Loucy (cell line): ENCODE measurements around the gene EMP1.

Experiments used
- H2AFZ ChIP-seq: fragments of 200-600 bp; sonication (generic); 2 replicates; pipeline ENCODE4 v1.6.0; 2016; ENCODE audit warnings: antibody characterized with exemption, mild to moderate bottlenecking, low read length, moderate library complexity
- H3F3A ChIP-seq: fragments of 200-600 bp; 2 replicates; pipeline ENCODE4 v1.6.0; 2016; ENCODE audit warnings: antibody characterized with exemption, low read depth, mild to moderate bottlenecking
- H3K27me3 ChIP-seq: fragments of 200-600 bp; sonication (generic); 2 replicates; pipeline ENCODE4 v1.6.1; 2014; ENCODE audit warnings: low read length, mild to moderate bottlenecking; ENCODE audit not compliant: insufficient read depth, poor library complexity, severe bottlenecking
- H3K36me3 ChIP-seq: fragments of 200-600 bp; sonication (generic); 2 replicates; pipeline ENCODE4 v1.6.1; 2016; ENCODE audit warnings: low read length; ENCODE audit not compliant: insufficient read depth
- H3K4me1 ChIP-seq: fragments of 200-600 bp; sonication (generic); 2 replicates; pipeline ENCODE4 v1.5.1; 2014; ENCODE audit warnings: low read length, mild to moderate bottlenecking; ENCODE audit not compliant: insufficient read depth, poor library complexity, severe bottlenecking
- H3K4me2 ChIP-seq: fragments of 200-600 bp; sonication (generic); 2 replicates; pipeline ENCODE4 v1.6.0; 2014; ENCODE audit warnings: antibody characterized with exemption, low read length, low read depth, mild to moderate bottlenecking; ENCODE audit not compliant: poor library complexity, severe bottlenecking
- H3K4me3 ChIP-seq: fragments of 200-600 bp; sonication (generic); 2 replicates; pipeline ENCODE4 v1.5.1; 2014; ENCODE audit warnings: low read length, mild to moderate bottlenecking, mixed read lengths; ENCODE audit not compliant: poor library complexity, severe bottlenecking
- H3K79me2 ChIP-seq: fragments of 200-600 bp; sonication (generic); 2 replicates; pipeline ENCODE4 v1.6.1; 2014; ENCODE audit warnings: low read length; ENCODE audit not compliant: insufficient read depth
- H3K9ac ChIP-seq: fragments of 200-600 bp; sonication (generic); 2 replicates; pipeline ENCODE4 v1.6.0; 2014; ENCODE audit warnings: mild to moderate bottlenecking, low read depth, low read length, moderate library complexity; ENCODE audit not compliant: poor library complexity, severe bottlenecking
- H3K9me2 ChIP-seq: fragments of 200-600 bp; sonication (generic); replicated peaks from 2 replicates; pipeline ENCODE4 v1.6.1; 2016; ENCODE audit warnings: low read depth, low read length, mixed read lengths
- H3K9me3 ChIP-seq: fragments of 200-600 bp; sonication (generic); 2 replicates; pipeline ENCODE4 v1.6.1; 2014; ENCODE audit warnings: mild to moderate bottlenecking, antibody characterized with exemption, low read length, low read depth; ENCODE audit not compliant: insufficient read depth
- H4K20me1 ChIP-seq: fragments of 200-600 bp; sonication (generic); 2 replicates; pipeline ENCODE4 v1.6.0; 2014; ENCODE audit warnings: antibody characterized with exemption, low read length, mild to moderate bottlenecking; ENCODE audit not compliant: insufficient read depth, poor library complexity, severe bottlenecking
- EZH2phosphoT487 ChIP-seq: fragments of 200-600 bp; IDR thresholded peaks from 2 replicates; pipeline ENCODE4 v1.6.1; 2018; ENCODE audit warnings: antibody characterized with exemption, mild to moderate bottlenecking, moderate library complexity, borderline replicate concordance
- TF ChIP-seq, protein P1 (sequence below): fragments of 200-600 bp; sonication (generic); conservative IDR thresholded peaks from 2 replicates; pipeline ENCODE4 v1.5.1; 2014; ENCODE audit warnings: mild to moderate bottlenecking, antibody characterized with exemption, low read length

The EMP1 gene

DNA sequence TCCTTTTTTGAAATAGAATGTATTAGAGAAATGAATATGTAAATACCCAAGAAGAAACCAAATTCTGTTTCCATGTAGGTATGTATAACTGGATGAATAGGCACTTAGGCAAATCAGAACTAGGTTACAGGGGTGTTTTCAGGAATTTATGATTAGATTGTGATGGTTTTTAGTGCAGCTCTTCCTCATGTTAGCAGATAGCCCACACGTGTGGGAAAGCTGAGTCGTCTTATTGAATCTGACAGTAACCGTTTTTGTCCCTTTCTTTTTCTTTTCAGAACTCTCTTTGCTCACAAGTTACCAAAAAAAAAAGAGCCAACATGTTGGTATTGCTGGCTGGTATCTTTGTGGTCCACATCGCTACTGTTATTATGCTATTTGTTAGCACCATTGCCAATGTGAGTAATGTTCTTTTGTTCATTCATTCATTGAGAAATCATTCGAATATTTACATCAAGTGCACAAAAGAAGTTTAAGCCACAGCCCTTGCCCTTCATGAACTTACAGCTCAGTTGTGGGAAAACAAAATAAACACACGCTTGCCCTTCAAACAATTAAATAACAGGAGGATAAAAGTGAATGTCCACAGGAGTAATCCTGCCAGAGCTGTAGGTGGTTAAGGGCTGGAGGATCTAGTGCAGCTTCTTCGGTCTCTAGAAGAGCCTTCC is 14.8 kb downstream of the EMP1 start:
- Histone ChIP-seq H3K36me3 (peaks cover 31% of the 10 kb centered on the region; the same call in 1 of the 2 replicates), H3K27me3 (no peaks in the 10 kb centered on the region), H3K4me3 (no peak overlapping the region), H3K79me2 (peaks cover 9% of the 10 kb centered on the region; the same call in 1 of the 2 replicates), H3K4me1 (peaks cover 23% of the 10 kb centered on the region), H3K9me2 (no peaks in the 10 kb centered on the region), H3K4me2 (peak overlapping the region; percentile 6), H3F3A (no peaks in the 10 kb centered on the region), H2AFZ (peak overlapping the region; percentile 73), H3K9me3 (no peaks in the 10 kb centered on the region), H3K9ac (peak overlapping the region; percentile 34), H4K20me1 (no peaks in the 10 kb centered on the region)
- TF ChIP-seq, protein P1, sequence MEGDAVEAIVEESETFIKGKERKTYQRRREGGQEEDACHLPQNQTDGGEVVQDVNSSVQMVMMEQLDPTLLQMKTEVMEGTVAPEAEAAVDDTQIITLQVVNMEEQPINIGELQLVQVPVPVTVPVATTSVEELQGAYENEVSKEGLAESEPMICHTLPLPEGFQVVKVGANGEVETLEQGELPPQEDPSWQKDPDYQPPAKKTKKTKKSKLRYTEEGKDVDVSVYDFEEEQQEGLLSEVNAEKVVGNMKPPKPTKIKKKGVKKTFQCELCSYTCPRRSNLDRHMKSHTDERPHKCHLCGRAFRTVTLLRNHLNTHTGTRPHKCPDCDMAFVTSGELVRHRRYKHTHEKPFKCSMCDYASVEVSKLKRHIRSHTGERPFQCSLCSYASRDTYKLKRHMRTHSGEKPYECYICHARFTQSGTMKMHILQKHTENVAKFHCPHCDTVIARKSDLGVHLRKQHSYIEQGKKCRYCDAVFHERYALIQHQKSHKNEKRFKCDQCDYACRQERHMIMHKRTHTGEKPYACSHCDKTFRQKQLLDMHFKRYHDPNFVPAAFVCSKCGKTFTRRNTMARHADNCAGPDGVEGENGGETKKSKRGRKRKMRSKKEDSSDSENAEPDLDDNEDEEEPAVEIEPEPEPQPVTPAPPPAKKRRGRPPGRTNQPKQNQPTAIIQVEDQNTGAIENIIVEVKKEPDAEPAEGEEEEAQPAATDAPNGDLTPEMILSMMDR = no peak
- no peak for TF ChIP-seq EZH2phosphoT487

DNA sequence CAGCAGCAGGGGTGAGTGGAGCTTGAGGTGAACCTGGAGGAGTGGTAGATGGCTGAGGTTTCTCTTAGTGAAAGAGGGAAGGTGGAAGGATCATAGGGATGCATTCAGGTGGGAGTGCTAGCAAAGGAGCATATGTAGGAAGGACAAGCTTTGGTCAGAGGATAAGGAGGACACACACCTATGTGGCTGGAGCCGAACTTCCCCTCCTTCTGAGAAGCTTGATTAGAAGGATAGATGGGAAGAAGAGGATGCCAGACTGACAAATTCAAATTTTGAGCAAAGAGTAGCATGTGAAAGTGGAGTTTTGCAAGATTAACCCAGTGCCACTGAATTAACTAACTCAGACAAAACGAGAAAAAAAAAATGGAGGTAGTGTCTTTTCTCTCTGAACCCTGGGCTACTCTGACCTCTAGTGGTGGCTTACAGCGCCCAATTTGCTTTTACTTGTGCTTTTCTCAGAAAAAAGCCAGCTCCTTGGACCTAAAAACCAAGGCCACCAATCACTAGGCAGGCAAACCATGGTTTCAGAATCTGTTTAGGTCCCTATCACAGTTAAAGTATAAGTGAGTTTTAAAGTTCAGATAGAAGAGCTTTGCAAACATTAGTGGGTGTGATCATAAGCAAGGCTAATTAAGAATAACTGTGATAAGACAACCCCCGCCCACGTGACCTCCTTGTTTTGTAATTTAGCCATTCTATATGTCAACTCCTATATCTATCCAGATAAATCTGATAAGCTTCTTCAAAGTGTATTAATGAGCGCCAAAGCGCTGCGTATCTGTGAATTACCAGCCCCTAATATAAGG is 15.5 kb downstream of the EMP1 start:
- H2AFZ ChIP-seq = peak overlapping the region; percentile 73
- H3K4me1 ChIP-seq = peaks cover 18% of the 10 kb centered on the region
- H3K4me2 ChIP-seq = peak overlapping the region; percentile 6
- TF ChIP-seq, protein P1 = peak; percentile 94
- TF ChIP-seq EZH2phosphoT487 = no peak
- no peak overlapping the region for H3K4me3 ChIP-seq
- no peaks in the 10 kb centered on the region for H3F3A ChIP-seq
- no peaks in the 10 kb centered on the region for H4K20me1 ChIP-seq
- H3K79me2 ChIP-seq = peaks cover 8% of the 10 kb centered on the region; the same call in 1 of the 2 replicates
- no peaks in the 10 kb centered on the region for H3K27me3 ChIP-seq
- H3K9me3 ChIP-seq = no peaks in the 10 kb centered on the region
- H3K9me2 ChIP-seq = no peaks in the 10 kb centered on the region
- peak overlapping the region; percentile 34 for H3K9ac ChIP-seq
- peaks cover 31% of the 10 kb centered on the region; the same call in 1 of the 2 replicates for H3K36me3 ChIP-seq

DNA sequence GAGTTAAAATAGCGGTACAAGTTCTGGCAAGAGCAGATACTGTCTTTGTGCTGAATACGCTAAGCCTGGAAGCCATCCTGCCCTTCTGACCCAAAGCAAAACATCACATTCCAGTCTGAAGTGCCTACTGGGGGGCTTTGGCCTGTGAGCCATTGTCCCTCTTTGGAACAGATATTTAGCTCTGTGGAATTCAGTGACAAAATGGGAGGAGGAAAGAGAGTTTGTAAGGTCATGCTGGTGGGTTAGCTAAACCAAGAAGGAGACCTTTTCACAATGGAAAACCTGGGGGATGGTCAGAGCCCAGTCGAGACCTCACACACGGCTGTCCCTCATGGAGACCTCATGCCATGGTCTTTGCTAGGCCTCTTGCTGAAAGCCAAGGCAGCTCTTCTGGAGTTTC is 18.5 kb downstream of the EMP1 start:
- Histone ChIP-seq H2AFZ (no peak overlapping the region), H3K9ac (no peak overlapping the region), H3K4me3 (no peak overlapping the region), H3K9me2 (no peaks in the 10 kb centered on the region), H3K9me3 (no peaks in the 10 kb centered on the region), H3K79me2 (no peaks in the 10 kb centered on the region), H3K4me2 (no peak overlapping the region), H3K4me1 (peaks cover 10% of the 10 kb centered on the region), H3F3A (no peaks in the 10 kb centered on the region), H3K36me3 (peaks cover 34% of the 10 kb centered on the region; the same call in 1 of the 2 replicates), H3K27me3 (no peaks in the 10 kb centered on the region), H4K20me1 (no peaks in the 10 kb centered on the region)
- no peak for TF ChIP-seq EZH2phosphoT487
- TF ChIP-seq, protein P1 = no peak
